ENCODE measurements around the gene EXO1.

The EXO1 gene

GRCh38 chr1:241895013-241895412 lies 47.0 kb downstream of the EXO1 start:
- DNase-seq = no peak

GRCh38 chr1:241896670-241896962 lies 48.6 kb downstream of the EXO1 start:
- no peak for DNase-seq

GRCh38 chr1:241899210-241899609 lies 51.2 kb downstream of the EXO1 start:
- DNase-seq = no peak

GRCh38 chr1:241900381-241900780 lies 52.4 kb downstream of the EXO1 start:
- DNase-seq = no peak

GRCh38 chr1:241902391-241903065 lies 54.5 kb downstream of the EXO1 start:
- DNase-seq = no peak

- no peak for DNase-seq
Measured at GRCh38 chr1:241916196-241916595, 68.2 kb downstream of the EXO1 start.

GRCh38 chr1:241917487-241917886 lies 69.5 kb downstream of the EXO1 start:
- no peak for DNase-seq

- DNase-seq = no peak
Measured at GRCh38 chr1:241918879-241919278, 70.9 kb downstream of the EXO1 start.

- DNase-seq = no peak
Measured at GRCh38 chr1:241924080-241924808, 76.2 kb downstream of the EXO1 start.

GRCh38 chr1:241926141-241926540 lies 78.1 kb downstream of the EXO1 start:
- no peak for DNase-seq

- no peak for DNase-seq
Measured at GRCh38 chr1:241927321-241927720, 79.3 kb downstream of the EXO1 start.

GRCh38 chr1:241932845-241933244 lies 84.8 kb downstream of the EXO1 start:
- DNase-seq = no peak

GRCh38 chr1:241934201-241934848 lies 86.3 kb downstream of the EXO1 start:
- DNase-seq = no peak

- DNase-seq = no peak
Measured at GRCh38 chr1:241934866-241935265, 86.9 kb downstream of the EXO1 start.

Measured in NCI-H1105 (cell line).